Esophagus muscularis mucosa (tissue), 4 donors: ENCODE data around the gene LRRC42.

Experiments used
- EP300 ChIP-seq: sonication (generic); formaldehyde crosslinking; IDR thresholded peaks from one replicate; pipeline ENCODE4 v1.6.1; 2017; ENCODE audit warnings: antibody characterized with exemption
- POLR2A ChIP-seq: fragments of 450-650 bp; IDR thresholded peaks from one replicate; pipeline ENCODE4 v1.6.1; 2017; ENCODE audit warnings: antibody characterized with exemption, moderate library complexity, mild to moderate bottlenecking, low read depth
- POLR2AphosphoS5 ChIP-seq, 2 donors: sonication (generic); formaldehyde crosslinking; IDR thresholded peaks; one replicate each; pipeline ENCODE4 v1.6.1; 2017; ENCODE audit warnings: antibody characterized with exemption in 2 of 2
- TF ChIP-seq, protein P1 (sequence below), 3 experiments: fragments of 200-600 bp in 2 of 3; fragments of 450-650 bp in 1 of 3; sonication (generic) in 2 of 3; IDR thresholded peaks; one replicate each; pipeline ENCODE4 v1.5.1; 2017 to 2019; ENCODE audit warnings: antibody characterized with exemption in 3 of 3, mild to moderate bottlenecking in 2 of 3, moderate library complexity in 1 of 3

DNA sequence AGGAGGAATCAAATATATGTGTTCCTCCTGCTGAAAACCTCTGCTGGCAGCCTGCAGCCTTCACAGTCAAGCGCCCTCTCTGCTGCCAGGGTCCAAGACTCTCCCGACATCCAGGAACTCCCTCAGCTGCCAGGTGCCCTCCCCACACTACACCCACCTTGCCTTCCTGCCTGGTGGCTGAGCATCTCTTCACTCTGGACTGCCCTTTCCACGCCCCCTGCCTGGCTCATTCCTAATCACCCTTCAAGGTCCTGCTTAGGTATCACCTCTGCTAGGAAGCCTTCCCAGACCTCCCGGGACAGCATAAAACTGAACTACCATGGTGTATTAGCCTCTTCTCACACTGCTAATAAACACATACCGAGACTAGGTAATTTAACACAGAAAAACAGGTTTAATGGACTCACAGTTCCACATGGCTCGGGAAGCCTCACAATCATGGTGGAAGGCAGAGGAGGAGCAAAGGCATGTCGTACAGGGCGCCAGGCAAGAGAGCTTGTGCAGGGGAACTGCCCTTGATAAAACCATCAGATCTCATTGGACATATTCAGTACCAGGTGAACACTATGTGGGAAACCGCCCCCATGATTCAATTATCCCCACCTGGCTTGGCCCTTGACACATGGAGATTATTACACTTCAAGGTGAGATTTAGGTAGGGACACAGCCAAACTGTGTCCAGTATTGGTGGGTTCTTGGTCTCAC, 56.5 kb downstream of the LRRC42 start:
- TF ChIP-seq, protein P1, sequence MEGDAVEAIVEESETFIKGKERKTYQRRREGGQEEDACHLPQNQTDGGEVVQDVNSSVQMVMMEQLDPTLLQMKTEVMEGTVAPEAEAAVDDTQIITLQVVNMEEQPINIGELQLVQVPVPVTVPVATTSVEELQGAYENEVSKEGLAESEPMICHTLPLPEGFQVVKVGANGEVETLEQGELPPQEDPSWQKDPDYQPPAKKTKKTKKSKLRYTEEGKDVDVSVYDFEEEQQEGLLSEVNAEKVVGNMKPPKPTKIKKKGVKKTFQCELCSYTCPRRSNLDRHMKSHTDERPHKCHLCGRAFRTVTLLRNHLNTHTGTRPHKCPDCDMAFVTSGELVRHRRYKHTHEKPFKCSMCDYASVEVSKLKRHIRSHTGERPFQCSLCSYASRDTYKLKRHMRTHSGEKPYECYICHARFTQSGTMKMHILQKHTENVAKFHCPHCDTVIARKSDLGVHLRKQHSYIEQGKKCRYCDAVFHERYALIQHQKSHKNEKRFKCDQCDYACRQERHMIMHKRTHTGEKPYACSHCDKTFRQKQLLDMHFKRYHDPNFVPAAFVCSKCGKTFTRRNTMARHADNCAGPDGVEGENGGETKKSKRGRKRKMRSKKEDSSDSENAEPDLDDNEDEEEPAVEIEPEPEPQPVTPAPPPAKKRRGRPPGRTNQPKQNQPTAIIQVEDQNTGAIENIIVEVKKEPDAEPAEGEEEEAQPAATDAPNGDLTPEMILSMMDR (IDR thresholded peaks at IDR 0.05) = no peak
- TF ChIP-seq POLR2A (no peak), EP300 (no peak), POLR2AphosphoS5 (IDR thresholded peaks at IDR 0.05) (no peak)
